Measurements from ENCODE around the gene CMPK1. TPM values are rescaled to one million over a fixed set of nuclear protein-coding genes. Genes with fewer than 3 reads are reported as not detected.

CMPK1 gene
- total and polyA plus RNA-seq, 11 donors: 37.0 to 88.7 (median 72.5) TPM

DNA sequence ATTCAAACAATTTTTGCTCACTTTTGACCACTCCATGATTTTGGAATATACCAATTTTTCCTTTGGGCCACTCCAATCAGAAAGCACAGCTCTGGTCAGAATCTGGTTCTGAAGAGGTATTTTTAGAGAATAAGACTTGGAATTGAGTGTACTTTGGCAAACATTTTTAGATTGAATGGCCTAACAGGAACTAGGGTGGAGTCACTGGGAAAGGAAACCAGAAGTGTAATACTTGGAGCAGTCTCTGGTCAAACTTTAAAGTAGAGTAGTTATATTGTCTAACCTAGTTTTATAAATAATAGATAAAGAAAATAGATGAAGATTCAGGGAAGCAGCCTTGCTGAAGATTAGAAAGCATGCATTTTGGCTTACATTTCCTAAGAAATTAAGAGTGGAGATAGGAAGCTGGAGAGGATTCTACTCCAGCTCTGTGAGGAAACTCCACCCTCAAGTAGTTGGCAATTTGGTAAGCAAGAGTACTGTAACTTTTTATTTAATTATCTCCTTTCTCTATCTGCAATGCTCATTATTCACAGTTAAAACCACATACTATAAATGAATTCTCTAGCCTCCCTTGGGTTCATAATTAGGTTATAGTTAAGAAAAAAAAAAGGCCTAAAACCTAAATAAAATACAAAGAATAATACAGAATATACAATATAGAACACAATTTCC lies 35.4 kb upstream of the CMPK1 start:
- Histone ChIP-seq H3K4me1 (peaks cover 0 to 23% (median 9%) of the 10 kb centered on the region in 12 donors), H3K4me3 (peak overlapping the region in 3 of 12 donors; percentile 9 to 16 (median 13)), H3K9me3 (no peaks in the 10 kb centered on the region), H3K27ac (peak overlapping the region; percentile 35 to 84 (median 73)), H3K36me3 (peaks cover 0 to 28% (median 0%) of the 10 kb centered on the region in 9 donors), H3K27me3 (no peaks in the 10 kb centered on the region)
- TF ChIP-seq POLR2A (IDR thresholded peaks at IDR 0.05): no peak
- TF ChIP-seq, protein P1, sequence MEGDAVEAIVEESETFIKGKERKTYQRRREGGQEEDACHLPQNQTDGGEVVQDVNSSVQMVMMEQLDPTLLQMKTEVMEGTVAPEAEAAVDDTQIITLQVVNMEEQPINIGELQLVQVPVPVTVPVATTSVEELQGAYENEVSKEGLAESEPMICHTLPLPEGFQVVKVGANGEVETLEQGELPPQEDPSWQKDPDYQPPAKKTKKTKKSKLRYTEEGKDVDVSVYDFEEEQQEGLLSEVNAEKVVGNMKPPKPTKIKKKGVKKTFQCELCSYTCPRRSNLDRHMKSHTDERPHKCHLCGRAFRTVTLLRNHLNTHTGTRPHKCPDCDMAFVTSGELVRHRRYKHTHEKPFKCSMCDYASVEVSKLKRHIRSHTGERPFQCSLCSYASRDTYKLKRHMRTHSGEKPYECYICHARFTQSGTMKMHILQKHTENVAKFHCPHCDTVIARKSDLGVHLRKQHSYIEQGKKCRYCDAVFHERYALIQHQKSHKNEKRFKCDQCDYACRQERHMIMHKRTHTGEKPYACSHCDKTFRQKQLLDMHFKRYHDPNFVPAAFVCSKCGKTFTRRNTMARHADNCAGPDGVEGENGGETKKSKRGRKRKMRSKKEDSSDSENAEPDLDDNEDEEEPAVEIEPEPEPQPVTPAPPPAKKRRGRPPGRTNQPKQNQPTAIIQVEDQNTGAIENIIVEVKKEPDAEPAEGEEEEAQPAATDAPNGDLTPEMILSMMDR (IDR thresholded peaks at IDR 0.05): no peak
- intact Hi-C loops (cut with DNase I): loop anchor here in 1 of 10 donors (1.0 kb wide), 1 partner anchor 119 kb away; no protein-coding TSS in a partner anchor
- ATAC-seq (peak; percentile 58 to 91 (median 66)), DNase-seq (no peak)

DNA sequence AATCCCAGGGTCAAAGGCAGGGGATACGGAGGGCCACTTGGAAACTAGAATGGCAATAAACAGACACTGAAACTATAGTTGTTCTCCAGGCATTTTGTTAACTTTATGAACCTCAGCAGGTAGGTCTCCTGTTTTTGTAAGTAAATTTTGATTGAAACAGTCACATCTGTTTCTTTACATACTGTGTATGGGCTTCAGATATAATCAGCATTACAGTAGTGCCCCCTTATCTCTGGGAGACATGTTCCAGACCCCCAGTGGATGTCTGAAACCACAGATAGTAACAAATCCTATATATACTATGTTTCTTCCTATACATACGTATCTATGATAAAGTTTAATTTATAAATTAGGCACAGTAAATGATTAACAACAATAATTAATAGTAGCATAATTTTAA lies 31.1 kb upstream of the CMPK1 start:
- DNase-seq: no peak
- ATAC-seq: no peak
- no peaks in the 10 kb centered on the region for H3K9me3 ChIP-seq
- intact Hi-C loops (cut with DNase I): no loop called here
- no peaks in the 10 kb centered on the region for H3K27me3 ChIP-seq
- WGBS, 4 donors: 92 to 96% (median 95%) methylated on average over 2 of the region's 2 CpGs
- TF ChIP-seq, protein P1 (IDR thresholded peaks at IDR 0.05): no peak
- TF ChIP-seq POLR2A (IDR thresholded peaks at IDR 0.05): no peak
- peaks cover 0 to 40% (median 0%) of the 10 kb centered on the region in 9 donors for H3K36me3 ChIP-seq
- H3K4me3 ChIP-seq: no peak overlapping the region
- no peak overlapping the region for H3K27ac ChIP-seq
- peaks cover 0 to 17% (median 8%) of the 10 kb centered on the region in 12 donors for H3K4me1 ChIP-seq

DNA sequence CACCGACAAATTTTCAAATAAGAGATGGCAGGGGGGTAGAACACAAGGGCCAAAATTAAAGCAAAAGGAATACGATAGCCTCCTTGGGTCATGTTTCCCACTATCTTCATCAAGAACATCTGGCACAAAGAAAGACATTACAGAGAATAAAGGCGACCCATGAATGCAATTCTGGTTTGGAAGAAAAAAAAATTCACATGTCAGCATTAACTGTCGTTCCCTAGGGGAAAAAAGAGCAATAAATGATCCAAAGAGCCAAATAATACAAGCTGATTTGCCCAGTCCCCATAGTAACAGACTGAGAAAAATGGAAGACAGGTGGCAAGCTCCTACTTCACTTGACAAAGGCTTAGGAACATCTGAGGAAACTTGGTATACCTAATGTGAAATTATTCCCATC lies 24.2 kb upstream of the CMPK1 start:
- intact Hi-C loops (cut with DNase I): no loop called here
- peaks cover 0 to 13% (median 7%) of the 10 kb centered on the region in 12 donors for H3K4me1 ChIP-seq
- ATAC-seq: no peak
- no peaks in the 10 kb centered on the region for H3K27me3 ChIP-seq
- no peak overlapping the region for H3K4me3 ChIP-seq
- WGBS, 4 donors: 88 to 94% (median 93%) methylated on average over 4 of the region's 4 CpGs
- no peak for TF ChIP-seq POLR2A (IDR thresholded peaks at IDR 0.05)
- TF ChIP-seq, protein P1 (IDR thresholded peaks at IDR 0.05): no peak
- no peaks in the 10 kb centered on the region for H3K9me3 ChIP-seq
- H3K36me3 ChIP-seq: peaks cover 0 to 17% (median 0%) of the 10 kb centered on the region in 9 donors
- DNase-seq: no peak
- H3K27ac ChIP-seq: no peak overlapping the region

DNA sequence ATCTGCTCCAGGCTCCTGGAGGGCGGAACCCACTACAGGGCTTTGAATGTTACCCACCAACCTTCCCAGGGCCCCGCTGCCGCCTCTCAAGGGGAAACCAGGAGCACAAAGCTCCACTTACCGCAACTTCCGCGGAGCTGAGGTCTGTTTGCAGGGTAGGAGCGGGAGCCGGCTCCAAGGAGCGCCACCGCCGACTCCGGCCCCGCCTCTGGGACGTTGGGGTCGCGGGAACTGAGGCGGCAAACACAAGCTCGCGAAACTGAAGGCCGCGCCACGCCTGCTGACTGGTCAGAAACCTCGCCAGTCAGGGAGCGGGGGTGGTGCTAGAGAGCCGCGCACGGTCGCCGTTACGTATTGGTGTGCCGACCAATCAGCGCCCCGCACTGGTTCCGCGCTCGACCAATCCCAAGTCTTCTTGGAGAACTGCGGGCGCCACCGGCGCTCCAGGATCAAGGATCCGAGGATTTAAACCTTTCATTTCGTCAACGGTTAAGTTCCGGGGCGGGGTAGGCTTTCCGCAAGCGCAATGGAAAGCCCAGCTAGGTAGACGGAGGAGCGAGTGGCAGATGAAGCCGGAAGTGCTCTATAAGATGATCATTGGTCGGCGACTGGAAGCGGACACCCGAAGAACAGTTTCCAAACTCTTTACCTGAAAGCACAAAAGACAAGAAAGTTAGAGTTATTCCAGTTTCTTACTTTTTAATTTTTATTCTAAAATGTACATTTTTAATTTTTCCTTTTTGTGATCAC lies 19.5 kb upstream of the CMPK1 start, which contains the start of gene STIL:
Gene STIL (minus strand): TSS at position 233 of the 750 bp plus-strand sequence. CDS start 3,828 bp downstream, outside the sequence.
- H3K9me3 ChIP-seq: no peaks in the 10 kb centered on the region
- peaks cover 0 to 13% (median 7%) of the 10 kb centered on the region in 12 donors for H3K4me1 ChIP-seq
- peak; percentile 100 for ATAC-seq
- H3K4me3 ChIP-seq: peak within 1 kb of the TSS; percentile 32 to 88 (median 68)
- intact Hi-C loops (cut with DNase I): loop anchor here in 5 of 10 donors (1.0 to 2.0 kb wide), 3 partner anchors 19 to 21 kb away; partner anchors contain the start of gene CMPK1 (in 4 of the 5)
- H3K27me3 ChIP-seq: no peaks in the 10 kb centered on the region
- WGBS, 4 donors: 0 to 1% (median 0%) methylated on average over 32 to 54 of the region's 54 CpGs
- TF ChIP-seq, protein P1 (IDR thresholded peaks at IDR 0.05): peak in 3 of 12 donors; percentile 25 to 38 (median 26)
- peak in 1 of 2 donors; percentile 38 for TF ChIP-seq POLR2A (IDR thresholded peaks at IDR 0.05)
- H3K36me3 ChIP-seq: peaks cover 0 to 5% (median 0%) of the 10 kb centered on the region in 9 donors
- peak within 1 kb of the TSS in 11 of 12 donors; percentile 60 to 90 (median 78) for H3K27ac ChIP-seq
- peak; percentile 98 to 99 (median 99) for DNase-seq

Data from heart left ventricle (tissue), 16 donors.